Activated T-cell treated with anti-CD3 and anti-CD28 coated beads for 1 hour (primary cell): ENCODE data around the gene RPGRIP1L.

ENCODE experiments used
- DNase-seq: peaks from one replicate; pipeline ENCODE4 v3.0.0-alpha.2; 2020; ENCODE audit warnings: low read depth

Gene RPGRIP1L

DNA sequence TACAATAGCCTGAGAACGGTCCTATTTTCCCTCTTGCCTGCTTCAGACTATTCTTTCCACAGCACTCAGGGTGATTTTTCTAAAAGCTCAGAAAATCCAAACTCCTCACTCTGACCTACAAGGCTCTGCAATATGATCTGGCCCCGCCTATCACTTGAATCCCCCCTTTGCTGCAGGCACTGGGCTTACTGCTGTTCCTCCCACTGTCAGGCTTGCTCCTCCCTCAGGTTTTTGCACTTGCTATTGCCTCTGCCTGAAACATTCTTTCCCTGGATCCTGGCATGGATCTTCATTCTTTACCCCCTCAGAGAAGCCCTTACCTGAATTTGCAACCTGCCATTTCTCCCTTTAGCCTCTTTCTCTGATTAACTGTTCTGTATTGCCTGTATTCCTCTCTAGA is 52.3 kb downstream of the RPGRIP1L start:
- no peak for DNase-seq

DNA sequence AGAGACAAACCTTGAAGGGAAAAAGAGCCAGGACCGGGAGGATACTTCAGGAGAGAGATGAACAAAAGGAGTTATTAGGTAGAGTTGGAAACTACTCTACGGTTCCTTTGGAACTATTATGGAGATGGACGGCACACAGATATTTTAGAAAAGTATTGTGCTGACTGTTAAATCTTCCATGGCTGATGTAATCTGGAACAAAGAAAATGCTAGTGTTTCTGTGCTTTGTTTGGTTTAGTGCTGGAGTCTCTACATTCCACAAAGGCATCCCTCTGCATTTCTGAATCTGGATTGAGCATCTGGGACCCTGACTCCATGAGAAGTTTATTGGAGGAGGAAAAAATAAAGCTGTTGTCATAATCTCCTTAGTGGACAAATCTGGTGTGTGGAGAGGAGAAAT is 57.2 kb downstream of the RPGRIP1L start:
- DNase-seq = no peak

DNA sequence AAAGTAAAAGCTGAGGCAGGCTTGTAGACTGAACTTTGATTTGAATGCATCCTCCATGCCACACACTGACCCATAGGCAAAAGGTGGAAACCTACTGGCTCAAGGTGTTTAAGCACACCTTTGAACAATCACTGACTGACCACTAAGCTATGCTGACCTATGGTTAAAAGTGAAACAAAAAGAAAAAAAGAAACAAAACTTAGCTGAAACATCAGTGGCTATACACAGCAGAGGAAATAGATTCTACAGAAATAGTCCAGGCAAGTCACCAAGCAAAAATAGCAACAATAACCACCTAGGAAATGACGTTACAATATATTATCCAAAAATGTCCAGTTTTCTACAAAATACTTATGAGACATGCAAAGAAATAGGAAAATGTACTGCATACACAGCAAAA is 60.2 kb downstream of the RPGRIP1L start:
- DNase-seq = no peak

DNA sequence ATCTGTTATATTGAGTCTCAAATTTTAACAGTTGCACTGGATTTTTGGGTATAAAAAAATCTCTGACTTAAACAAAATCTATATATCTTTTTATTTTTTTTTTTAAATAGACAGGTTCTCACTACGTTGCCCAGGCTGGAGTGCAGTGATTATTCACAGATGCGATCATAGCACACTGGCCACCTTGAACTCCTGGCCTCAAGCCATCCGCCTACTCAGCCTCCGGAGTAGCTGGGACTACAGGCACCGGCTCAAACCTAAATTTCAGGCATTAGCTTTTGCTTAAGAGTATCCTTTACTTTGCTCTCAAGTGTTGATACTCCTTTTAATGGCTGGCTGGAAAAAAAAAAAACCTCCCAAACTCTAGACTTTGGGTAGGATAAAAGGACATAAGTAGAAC is 61.6 kb downstream of the RPGRIP1L start:
- DNase-seq = no peak

DNA sequence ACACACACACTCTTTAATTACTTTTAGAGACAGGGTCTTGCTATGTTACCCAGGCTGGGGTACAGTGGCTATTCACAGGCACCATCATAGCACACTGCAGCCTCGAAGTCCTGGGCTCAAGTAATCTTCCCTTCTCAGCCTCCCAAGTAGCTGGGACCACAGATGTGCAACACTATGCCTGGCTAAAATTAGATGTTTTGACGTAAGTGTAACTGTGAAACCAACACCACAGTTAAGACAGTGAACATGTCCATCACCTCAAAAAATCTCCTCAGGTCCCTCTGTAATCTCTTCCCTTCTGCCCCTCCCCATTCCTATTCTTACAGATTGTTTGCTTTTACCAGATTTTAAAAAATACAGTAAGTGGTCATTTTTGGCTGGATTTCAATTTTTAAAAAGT is 66.7 kb downstream of the RPGRIP1L start:
- no peak for DNase-seq

DNA sequence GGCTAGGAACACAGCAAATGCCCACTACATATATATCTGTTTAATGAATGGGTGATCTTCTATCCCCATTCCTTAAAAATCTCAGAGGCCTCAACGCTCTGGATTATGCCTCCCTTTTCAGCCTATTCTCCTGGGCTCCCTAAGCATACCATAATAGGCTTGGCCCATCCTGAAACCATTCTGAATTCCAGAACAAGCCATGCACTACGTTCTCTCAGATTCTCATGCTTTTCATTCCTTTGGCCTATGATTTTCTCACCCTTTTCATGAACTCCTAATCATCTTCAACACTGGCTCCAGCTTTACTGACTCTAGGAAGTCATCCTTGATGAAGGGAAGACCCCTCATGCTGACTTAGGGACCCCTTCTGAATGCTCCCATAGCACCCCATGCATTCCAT is 71.1 kb downstream of the RPGRIP1L start:
- DNase-seq = no peak

DNA sequence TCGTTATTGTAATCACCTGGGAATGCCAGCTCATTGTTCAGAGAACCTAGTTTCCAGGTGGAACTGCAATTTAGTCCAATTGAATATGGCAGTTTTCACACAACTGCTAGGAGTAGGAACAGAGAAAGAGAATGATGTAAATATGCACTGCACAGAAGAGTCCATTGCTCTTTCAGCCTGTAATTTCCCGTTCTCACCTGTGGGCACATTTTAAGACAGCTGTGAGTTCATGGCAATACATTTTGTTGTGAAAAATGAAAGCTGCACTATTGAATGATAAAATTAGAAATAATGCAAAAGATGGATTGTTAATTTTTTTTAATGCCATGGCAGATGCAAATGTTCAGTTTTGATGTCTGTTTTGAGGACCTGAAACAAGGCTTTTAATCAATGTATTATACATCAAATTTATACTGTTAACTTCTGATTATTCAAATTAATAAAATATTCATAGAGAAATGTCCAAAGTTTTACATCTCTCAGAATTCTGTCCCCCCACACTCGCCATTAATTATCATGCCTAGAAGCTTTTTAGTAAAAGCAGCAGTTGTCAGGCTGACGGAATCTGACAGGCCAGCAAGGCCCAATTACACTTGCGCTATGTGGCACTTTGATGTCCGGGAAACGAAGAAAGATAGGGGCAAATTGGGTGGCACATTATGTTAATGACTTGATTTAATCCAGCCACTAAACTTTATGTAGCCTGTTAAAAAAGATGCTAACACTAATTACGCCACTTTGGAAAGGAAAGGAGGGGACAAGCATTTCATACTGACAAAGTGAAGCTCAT is 72.2 kb downstream of the RPGRIP1L start:
- no peak for DNase-seq

DNA sequence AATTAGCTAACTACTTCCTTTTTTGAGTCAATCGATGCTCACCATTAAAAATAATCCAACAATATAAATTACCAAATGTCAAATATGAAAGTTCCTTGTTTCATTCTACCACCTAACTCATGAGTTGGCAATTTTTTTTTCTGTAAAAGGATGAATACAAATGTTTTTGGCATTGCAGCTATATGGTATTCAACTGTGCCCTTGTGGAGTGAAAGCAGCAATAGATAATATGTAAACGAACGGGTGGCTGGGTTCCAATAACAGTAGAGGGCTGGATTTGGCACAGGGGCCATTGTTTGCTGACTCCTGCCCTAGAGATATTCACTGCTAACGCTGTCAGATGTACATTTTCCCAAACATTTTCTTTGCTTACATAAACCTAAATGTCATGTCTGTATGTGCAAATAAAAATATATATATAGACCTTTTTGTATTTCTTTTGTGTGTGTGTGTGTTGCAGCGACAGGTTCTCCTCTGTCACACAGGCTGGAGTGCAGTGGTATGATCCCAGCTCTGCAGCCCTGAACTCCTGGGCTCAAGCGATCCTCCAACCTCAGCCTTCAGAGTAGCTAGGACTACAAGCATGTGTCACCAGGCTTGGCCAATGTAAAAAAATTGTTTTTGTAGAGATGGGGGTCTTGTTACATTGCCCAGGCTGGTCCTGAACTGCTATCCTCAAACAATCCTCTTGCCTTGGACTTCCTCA is 73.9 kb downstream of the RPGRIP1L start:
- DNase-seq = no peak

DNA sequence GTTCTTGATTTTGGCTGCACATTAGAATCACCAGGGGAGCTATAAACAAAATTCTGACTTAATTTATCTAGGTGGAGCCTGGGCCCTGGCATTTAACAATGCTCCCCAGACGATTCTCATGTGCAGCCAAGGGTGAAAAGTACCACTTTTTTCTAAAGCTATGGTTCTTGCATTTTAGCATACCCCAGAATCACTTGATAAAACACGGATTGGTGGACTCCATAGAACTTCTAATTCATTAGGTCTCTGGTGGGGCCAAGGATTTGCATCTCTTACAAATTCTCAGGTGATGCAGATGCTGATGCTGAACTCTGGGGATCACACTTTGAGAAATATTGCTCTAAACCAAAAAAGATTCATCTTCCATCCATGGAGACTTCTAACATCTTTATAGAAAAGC is 74.5 kb downstream of the RPGRIP1L start:
- DNase-seq = no peak

DNA sequence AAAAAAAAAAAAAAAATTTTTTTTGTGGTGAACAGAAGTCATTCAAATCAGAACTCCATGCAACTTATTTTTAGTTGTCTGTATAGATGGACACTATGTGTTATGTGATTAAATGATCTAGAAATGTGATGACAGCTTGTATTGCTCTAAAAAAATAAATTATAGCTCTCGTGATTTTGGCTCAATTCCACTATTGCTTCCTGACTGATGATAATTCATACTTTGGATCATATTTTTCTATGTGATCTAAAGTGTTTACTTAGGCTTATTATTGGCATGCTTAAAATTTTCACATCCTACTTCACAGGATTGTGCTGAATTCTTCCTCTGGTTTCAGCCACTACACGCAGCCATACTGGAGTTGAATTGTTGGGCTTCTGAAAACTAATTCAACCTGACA is 76.8 kb downstream of the RPGRIP1L start:
- no peak for DNase-seq

DNA sequence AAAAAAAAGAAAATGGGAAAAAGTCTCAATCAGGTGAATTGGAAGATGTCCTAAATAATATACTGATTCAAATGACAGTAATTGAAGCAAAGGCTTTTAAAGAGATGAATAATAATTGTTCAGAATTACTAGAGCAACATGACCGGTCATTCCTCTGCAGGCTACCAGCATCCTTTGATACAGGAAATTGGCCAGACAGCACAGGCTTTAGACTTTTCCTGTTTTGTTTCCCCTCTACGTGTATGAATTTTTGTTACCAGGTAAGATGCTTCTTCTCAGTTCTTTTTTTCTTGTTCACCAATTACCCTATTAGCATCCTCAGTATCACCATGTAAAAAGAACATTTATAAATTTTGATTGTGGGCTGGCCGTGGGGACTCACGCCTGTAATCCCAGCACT is 77.5 kb downstream of the RPGRIP1L start:
- DNase-seq = no peak

DNA sequence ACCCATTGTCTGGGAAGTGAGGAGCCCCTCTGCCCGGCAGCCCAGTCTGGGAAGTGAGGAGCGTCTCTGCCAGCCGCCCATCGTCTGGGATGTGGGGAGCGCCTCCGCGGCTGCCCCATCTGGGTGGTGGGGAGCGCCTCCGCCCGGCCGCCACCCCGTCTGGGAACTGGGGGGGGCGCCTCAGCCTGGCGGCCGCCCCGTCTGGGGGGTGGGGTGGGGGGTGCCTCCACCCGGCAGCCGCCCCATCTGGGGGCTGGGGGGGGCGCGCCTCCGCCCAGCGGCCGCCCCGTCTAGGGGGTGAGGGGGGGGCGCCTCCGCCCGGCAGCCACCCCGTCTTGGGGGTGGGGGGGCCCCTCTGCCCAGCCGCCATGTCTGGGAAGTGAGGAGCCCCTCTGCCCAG is 78.4 kb downstream of the RPGRIP1L start:
- no peak for DNase-seq

DNA sequence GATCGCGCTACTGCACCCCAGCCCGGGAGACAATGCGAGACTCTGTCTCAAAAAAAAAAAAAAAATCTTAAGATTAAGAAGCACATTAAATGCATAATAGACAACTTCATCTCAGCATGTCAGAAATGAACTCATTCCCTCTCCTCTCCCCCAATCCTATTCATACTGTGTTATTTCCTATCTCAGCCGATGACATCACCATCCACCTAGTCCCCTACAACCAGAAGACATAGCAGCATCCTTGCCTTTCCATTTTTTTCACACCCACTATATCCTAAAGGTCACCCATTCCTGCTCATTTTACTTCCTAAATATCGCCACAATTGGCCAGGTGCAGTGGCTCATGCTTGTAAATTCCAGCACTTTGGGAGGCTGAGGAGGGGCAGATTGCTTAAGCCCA is 81.3 kb downstream of the RPGRIP1L start:
- DNase-seq = no peak

DNA sequence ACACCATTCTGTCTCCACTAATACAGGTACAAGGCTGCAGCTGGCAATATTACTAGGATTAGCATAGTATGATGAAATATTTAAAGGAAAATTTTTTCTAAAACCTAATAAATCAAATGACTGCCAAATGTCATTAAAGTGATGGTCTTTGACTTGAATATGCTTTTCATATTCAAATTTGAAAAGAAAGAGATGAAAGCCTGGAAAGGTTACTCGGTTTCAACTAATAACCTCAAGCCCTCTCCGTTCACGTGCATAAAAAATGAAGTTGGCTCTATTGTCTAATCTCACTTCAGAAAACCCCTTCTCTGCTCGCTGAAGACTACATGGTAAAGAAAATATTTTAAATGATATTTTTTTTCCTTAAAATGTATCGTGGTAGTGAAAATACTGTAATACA is 83.2 kb downstream of the RPGRIP1L start:
- no peak for DNase-seq

DNA sequence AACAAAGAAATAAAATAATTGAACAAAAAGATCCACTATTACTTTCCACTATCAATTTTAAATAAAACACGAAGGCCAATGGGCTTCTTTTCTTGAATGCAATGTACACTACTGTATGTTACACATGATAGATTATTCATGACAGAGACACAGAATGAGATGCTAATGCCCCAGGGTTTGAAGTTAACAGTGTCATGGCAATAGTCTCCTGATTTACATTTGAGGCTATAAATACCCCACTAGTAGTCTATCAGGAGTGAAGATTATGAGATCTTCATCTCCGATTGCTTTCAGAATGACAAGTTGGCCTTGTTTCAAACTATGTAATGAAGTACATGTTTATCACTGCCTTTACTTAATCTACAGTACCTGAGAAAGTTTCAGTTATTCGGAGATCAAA is 84.4 kb downstream of the RPGRIP1L start:
- DNase-seq = no peak

DNA sequence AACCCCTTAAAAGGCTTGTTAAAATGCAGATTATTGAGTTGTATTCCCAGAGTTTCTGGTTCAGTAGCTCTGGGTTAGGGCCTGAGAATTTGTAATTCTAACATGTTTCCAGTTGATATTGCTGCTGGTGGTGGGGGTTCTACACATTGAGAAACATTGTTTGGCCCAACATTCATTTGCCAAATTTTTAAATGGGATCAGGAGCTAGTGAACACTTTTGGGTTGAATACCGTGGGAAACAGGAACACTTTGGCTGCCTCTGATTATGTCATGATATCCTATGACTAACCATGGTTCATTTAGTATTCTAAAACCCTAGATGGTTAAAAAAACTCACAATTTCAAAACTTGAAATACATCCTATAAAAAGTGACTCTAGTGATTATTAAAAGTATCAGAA is 89.3 kb downstream of the RPGRIP1L start:
- no peak for DNase-seq

DNA sequence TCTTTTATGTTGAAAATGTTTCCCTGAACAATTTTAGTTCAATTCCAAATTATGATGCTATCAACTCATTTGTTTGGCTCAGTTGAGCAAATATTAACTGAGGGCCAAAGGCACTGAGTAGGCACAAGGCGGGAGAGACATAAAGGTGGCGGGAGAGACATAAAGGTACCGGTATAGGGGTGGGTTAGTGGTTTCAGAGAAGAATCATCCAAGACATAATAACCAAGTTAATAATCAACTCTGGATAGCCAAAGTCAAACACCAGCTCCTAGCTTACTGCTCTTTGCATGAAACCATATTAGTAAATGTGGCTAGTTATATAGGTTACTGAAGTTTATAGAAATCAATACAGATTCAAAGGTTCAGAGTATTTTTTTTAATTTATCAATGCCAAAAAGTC is 91.7 kb downstream of the RPGRIP1L start:
- no peak for DNase-seq

DNA sequence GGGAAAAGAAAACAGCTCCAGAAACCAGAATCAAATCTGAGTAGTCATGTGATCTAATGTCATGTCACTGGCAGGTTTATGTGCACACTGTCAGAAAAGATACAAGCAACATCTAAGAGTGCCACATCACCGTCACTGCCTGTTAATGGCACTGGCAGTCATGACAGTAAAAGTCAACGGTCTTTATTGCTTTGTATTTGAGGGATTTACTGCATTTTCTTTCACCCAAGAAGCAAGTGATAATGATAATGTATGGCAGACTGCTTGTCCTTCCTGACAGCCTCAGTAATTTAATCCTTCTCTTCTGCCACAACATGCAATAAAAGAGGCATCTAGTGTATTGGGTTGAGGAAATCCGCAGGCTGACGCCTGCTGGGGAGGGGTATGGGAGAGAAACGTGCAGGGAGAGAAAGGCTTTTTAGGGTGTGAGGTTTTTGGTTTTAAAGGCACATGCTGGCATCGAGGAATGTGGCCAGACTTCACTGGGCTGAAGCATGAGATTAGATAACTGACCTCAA is 92.4 kb downstream of the RPGRIP1L start:
- no peak for DNase-seq

DNA sequence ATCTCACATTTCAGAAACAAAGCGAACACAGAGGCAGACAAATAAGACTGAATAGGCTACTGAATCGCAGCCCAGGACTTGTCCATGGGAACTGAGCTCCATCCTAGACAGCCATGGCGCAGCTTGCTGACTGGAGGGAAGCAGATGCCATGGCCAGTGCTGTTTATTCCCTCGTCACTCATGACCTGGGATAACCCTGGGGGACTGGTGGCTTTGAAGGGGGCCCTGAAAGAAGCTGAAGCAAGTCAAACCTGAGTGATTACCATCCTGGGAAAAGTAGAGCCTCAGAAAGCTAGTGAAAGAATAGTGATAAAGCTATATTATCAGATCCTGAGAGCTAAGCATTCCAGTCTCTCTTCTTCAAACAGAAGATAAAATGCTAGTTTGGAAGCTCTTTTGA is 94.1 kb downstream of the RPGRIP1L start:
- no peak for DNase-seq

DNA sequence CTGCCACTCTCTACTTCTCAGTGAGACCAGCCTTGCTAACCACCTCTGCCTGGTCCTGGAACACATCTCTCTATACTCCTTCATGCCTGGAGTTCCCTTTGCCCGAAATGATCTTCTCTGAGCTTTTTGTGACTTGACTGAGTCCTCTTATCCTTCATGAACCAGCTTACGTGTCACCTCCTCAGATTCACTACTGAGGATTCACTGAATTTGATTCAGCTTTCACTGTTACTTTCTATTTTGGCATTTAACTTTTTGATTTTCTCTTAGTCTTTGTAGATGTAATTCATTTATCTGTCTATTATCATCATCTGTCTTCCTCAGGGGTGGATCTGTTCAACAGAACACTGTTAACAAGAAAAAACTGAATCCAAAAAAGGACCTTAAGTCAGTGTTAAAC is 95.6 kb downstream of the RPGRIP1L start:
- no peak for DNase-seq

DNA sequence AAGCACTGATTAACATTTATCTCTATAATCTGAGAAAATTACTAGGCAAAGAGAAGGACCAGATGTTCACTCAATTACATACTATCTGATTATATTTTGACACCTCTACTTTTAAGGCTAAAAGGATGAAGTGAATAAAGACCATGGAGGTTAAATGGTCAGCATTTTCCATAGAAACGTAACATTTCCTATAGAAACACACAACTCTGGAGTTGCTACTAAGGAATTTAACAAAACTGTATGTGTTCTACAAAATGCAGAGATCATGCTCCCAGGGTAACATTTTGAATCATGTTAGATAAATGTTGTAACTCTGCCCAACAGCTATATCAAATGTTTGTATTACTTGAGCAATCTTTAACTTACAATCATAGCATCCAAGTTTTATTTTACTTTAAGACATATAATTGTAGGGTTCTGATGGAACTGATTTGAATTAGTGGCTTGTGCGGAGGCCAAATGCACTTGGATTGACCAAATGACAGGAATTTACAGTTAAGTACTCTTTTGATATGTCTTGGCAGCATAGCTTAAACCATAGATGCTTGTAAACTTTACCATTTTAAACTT is 97.7 kb downstream of the RPGRIP1L start:
- no peak for DNase-seq

DNA sequence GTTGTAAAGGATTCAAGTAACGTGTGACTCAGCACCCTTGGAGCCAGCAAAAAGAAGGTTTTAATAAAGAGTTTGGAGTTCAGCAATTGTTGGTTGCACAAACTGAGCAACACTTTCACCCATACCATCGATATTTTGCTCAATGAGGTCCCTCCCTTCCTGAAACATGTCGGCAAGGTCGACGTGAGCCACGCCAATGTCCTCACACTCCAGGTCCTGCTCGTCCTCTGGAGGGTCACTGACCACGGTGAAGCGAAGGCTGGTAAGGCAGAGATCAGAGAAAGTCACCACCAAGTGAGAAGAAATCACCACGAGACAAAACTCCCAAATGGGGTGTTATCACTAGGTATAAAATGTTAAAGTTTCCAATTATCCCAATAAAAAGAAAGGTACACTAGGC is 98.3 kb downstream of the RPGRIP1L start:
- no peak for DNase-seq

DNA sequence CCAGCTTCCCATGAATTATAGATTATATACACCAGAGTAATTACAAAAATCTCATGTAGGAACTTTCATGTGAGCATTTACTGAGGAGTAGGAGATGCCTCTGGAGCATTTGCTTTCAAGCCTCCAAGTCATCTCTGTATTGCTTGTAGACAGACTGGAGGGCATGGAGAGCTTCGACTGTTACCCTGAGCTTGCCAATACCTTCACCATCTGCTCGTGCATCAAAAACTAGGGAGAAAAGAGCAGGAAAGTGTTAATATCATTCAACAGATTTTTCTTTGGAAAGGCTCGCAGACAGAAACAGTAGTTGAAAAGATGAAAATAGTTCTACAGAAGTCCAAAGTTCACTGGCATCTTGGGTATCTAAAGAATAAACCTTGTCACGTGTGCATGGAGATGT is 101.7 kb downstream of the RPGRIP1L start:
- no peak for DNase-seq
